Occipital lobe (tissue), 2 donors: ENCODE measurements around the gene ABCA4. TPM values are rescaled to one million over a fixed set of nuclear protein-coding genes. Genes with fewer than 3 reads are reported as not detected.

Experiments
- DNase-seq: peaks from one replicate; lab custom pipeline; 2025; lab: John Stamatoyannopoulos, UW
- total RNA-seq: library from RNA; depleted of rRNA; stranded (reverse); fragments of >200 nt; gene quantifications from one replicate; pipeline ENCODE4 v1.2.3, GENCODE V29; 2014

The ABCA4 gene
- total RNA-seq, 1 donor from 2014 or later, result 0.94 TPM

DNA sequence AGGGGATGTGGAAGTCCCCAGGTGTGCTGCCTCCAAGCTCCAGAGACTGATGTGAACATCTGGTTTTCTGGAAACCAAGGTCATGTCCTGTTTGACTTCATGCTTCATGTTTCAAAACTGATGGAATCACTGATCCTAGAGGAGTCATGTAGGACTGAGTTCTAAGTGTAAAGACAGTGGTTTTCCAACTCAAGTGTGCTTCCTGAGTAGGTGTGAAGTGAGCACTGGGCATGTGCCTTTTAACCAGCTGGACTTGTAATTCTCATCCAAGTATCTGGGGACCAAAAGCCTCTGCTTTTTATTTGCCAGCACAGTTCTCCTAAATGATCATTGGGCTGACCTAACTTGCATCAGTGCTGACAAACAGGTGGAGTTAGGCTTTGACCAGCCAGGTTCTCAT lies 36.9 kb downstream of the ABCA4 start:
- DNase-seq, result no peak

GRCh38 chr1:94083681-94084080 lies 37.3 kb downstream of the ABCA4 start:
- DNase-seq, result no peak

DNA sequence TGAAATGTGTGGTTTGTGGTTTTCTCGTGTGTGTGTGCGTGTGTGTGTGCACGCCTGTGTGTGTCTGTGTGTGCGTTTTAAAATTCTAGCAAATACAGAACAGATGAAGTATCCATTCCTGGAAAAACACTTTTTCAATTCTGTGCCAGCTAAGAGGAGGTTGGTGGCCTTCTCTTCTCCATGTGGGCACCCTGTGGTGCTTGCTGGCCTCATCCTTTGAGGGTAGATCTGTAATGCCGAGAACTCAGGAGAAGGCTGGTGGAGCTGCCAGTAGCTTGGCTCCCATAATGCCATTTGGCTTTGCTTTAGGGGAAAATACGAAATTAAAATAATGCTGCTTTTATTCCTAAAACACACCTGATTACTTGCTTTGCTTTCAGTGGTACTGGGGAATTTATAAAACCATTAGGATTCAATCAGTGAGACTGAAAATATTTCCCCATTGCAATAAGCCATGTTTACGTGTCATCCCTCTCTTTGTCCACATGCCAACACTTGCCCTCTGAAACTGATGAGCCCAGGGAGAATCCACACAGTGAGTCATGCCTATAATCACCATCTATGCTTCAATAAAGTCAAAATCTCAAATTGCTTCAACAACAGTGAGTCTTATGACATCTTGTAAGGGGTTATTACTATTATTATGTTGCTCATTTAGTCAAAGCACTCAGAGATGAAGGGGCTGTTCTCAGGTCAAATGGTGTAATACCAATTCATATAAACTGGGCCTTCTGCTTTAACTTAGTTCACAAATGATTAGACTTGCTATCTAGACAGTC lies 39.2 kb downstream of the ABCA4 start:
- no peak for DNase-seq

- no peak for DNase-seq
Observed at GRCh38 chr1:94079989-94080388, 41.0 kb downstream of the ABCA4 start.

DNA sequence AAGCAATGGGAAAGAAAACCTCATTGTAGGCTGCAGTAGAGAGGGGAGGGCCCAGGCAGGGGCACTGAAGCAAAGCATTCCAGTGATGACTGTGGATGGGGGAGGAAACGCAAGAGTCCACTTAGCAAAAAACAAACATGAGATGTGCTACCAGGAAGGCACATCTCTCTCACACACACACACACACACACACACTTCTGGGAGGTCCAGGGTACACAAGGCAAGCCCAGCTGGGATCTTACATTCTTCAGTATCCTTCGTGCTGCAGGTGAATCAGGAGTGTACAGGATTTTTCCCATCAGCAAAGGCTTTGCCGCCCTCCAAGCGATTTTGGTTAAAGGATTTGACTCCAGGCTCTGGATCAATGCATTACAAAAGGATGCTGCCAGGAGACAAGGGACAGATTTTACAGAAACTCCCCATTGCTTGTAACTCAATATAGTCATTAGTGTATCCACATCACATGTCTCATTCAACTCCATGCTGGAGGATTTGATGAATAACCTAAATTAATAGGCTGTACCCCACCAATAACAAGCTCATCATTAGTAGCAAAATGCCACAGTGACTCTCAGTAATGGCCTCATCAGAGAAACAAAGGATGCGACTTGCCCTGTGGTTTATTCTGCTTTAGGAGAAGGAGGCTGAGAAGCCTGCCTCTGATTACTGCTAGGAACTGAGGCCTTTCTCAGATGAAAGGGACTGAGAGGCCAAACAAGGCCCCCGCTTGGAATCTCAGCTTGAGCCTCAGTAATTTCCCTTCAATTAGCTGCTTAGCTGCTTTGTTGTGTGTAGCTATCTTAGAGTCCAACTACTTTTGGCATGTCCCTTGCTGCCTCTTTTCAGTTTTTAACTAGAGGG lies 41.6 kb downstream of the ABCA4 start:
- DNase-seq, result no peak

GRCh38 chr1:94072840-94073522 lies 48.0 kb downstream of the ABCA4 start:
- no peak for DNase-seq

DNA sequence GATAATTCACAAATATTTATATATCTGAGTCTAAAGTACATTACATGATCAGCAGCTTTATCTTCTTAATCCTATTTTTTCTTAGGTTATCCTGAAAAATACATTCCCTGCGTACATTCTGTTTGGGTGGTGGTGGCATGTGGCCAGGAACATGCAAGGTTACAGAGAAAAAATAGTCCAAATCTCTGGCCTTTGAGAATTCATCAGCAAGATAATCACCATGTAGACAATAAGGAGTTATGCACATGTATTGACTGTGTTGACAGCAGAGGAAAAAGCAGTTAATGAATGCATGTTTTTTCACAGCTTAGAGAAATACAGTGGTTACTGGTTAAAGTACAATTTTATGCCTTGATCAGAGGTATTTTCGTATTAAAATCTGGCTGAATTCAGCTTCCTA lies 49.0 kb downstream of the ABCA4 start:
- no peak for DNase-seq

DNA sequence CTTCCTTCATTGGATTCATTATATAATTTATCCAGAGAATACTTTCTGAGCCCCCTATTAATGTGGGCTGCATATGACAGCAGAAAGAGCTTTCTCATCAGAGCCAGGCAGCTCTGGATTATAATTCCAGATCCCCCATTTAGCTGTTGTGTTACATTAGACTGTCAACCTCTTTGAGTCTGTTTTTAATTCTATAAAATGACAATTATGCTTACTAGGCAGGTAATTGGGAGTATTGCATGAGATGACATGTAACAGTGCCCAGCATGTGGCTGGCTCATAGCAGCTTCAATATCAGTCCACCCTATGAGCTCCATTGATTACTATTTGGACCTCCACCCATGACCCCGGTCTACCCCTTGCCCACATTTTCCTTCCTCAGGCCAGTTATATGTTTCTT lies 49.6 kb downstream of the ABCA4 start:
- no peak for DNase-seq

- DNase-seq, result no peak
Observed at GRCh38 chr1:94070865-94071264, 50.1 kb downstream of the ABCA4 start.

DNA sequence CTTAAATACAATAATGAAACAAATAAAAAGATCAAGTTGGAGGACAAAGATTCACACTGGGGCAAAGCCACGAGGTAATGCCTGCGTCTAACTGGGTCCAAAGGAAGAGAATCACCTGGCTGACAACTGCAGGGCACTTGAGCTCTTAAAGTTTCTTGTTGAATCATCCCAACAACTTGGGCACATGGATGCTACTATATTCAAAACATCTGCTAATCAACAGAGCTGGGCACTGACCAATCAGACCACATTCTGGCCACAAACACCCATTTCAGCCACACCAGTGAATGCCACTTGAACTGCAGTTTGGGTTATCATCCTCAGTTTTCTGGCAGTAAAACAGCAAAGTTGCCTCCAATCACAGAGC lies 51.0 kb downstream of the ABCA4 start:
- no peak for DNase-seq

DNA sequence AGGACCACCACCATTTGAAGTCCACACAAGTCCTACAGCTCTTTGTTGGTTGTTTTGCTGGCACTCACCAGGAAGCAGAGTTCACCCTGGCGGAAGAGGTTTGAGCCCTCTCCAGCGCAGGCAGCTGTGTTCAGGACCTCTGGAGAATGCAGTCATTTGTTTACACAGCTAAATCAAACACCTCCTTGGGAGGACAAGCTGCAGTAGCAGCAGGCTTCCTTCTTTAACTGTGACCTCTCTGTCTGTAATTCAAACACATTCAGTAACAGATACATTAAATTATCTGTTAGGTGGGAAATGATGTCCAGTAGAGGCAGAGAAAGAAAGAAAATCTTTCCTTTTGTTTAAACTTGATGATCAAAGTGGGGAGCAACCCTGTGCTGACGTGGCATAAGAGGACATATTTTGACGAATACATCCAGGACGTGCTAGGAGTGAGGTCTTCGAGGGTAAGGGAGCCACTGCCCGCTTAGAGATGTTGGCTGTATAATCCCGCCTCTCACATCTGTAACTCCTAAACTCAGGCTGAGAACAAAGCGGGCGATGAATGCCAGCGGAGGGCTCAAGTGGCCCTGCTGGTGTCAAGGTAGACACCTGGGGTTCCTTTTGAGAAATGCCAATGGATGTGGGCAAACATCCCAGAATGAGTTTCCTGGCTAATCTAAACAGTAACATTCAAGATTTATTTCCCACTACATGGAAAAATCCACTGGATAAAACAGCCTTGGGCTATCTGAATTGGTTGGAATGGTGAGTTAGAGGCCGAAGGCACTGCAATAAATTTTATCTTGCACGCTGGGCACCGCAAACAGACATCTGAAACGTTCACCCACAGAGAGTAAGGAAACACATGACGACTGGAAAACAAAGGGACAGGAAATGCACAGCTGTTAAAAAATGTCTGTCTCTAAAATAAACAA lies 51.7 kb downstream of the ABCA4 start:
- DNase-seq, result no peak

DNA sequence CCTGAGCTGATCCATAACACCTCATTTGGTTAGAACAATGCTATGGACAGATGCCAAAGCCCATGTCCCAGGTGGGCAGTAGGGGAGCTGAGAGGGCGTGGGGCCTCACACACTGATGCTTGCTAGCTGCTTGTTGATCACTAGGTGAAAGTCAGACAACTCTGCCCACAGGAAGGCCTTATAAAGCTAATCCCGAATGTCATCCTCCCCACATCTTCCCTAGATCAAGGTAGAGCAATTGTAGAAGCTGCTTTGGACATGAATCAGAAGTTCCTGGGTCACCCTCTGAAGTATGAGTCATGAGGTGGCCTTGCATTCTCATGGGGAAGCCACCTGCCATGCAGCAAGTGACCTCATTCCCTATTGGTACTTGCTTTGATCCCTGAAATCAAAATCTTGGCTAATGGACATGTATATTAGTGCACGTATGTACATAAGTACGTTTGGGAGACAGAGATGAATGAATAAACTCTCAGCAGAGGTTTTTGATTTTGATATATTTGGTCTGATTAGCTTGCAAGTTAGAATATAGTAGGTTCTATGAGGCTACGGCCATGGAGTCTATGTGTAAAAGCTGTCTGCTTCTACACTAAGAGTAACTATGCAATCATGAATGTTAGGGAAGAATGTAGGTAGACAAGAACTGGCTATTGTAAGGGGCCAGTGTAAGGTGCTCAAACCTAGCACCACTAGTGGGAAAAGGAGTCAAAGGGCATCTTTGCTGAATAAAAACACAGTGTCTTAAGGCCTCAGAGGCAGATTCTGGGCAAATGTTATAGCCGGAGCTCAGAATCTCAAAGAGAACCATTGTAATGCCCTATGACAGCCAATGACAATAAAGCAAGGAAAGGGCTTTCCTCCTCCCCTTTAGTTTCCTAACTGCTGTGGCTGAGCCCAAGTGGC lies 52.6 kb downstream of the ABCA4 start:
- DNase-seq, result no peak

DNA sequence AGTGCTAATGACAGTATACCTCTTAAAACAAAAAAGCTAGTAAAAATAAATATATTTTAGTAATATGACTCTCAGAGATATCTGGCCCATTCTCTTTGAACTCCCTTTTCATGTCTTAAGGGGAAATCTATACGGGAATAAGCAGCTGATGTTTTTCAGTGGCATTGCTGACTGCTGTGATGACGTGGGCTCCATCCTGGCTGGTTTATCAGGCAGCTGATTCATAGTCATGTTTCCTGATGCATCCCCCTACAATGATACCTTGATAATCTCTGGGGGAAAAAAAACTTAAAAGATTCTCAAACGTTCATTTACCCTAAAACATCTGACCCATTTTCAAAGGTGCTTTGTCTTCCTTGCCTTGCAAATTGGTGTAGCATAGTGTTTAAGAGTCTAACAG lies 53.8 kb downstream of the ABCA4 start:
- no peak for DNase-seq

GRCh38 chr1:94063379-94063778 lies 57.6 kb downstream of the ABCA4 start:
- no peak for DNase-seq

- no peak for DNase-seq
Observed at GRCh38 chr1:94061513-94062443, 59.2 kb downstream of the ABCA4 start.

- no peak for DNase-seq
Observed at GRCh38 chr1:94060720-94061119, 60.2 kb downstream of the ABCA4 start.

GRCh38 chr1:94058766-94059165 lies 62.2 kb downstream of the ABCA4 start:
- DNase-seq, result no peak

- DNase-seq, result no peak
Observed at GRCh38 chr1:94056996-94057395, 64.0 kb downstream of the ABCA4 start.

GRCh38 chr1:94056171-94056570 lies 64.8 kb downstream of the ABCA4 start:
- no peak for DNase-seq
